C4-2B (cell line): ENCODE results near the gene DCLK2.

Experiments
- ZFX ChIP-seq: fragments of 450-650 bp; IDR thresholded peaks from 2 replicates; pipeline ENCODE4 v1.6.1; 2017
- TF ChIP-seq, protein P1 (sequence below): fragments of 450-650 bp; conservative IDR thresholded peaks from 2 replicates; pipeline ENCODE4 v1.5.1; 2017; ENCODE audit warnings: mild to moderate bottlenecking

GRCh38 chr4:150244600-150244999 is 166.4 kb downstream of the DCLK2 start:
- TF ChIP-seq, protein P1, sequence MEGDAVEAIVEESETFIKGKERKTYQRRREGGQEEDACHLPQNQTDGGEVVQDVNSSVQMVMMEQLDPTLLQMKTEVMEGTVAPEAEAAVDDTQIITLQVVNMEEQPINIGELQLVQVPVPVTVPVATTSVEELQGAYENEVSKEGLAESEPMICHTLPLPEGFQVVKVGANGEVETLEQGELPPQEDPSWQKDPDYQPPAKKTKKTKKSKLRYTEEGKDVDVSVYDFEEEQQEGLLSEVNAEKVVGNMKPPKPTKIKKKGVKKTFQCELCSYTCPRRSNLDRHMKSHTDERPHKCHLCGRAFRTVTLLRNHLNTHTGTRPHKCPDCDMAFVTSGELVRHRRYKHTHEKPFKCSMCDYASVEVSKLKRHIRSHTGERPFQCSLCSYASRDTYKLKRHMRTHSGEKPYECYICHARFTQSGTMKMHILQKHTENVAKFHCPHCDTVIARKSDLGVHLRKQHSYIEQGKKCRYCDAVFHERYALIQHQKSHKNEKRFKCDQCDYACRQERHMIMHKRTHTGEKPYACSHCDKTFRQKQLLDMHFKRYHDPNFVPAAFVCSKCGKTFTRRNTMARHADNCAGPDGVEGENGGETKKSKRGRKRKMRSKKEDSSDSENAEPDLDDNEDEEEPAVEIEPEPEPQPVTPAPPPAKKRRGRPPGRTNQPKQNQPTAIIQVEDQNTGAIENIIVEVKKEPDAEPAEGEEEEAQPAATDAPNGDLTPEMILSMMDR: no peak
- TF ChIP-seq ZFX: no peak
